Astrocyte (in vitro differentiated cells and primary cell): ENCODE results near the gene CENPS.

ENCODE experiments used
- EZH2 ChIP-seq: IDR thresholded peaks from 2 replicates; pipeline ENCODE4 v1.6.1; 2012; ENCODE audit warnings: mild to moderate bottlenecking, low read length, inconsistent platforms; ENCODE audit not compliant: insufficient read depth
- TF ChIP-seq, protein P1 (sequence below): IDR thresholded peaks from 2 replicates; pipeline ENCODE4 v1.5.1; 2011; ENCODE audit warnings: low read depth, mild to moderate bottlenecking, inconsistent platforms, low read length, moderate library complexity; ENCODE audit not compliant: insufficient read depth

- TF ChIP-seq, protein P1, sequence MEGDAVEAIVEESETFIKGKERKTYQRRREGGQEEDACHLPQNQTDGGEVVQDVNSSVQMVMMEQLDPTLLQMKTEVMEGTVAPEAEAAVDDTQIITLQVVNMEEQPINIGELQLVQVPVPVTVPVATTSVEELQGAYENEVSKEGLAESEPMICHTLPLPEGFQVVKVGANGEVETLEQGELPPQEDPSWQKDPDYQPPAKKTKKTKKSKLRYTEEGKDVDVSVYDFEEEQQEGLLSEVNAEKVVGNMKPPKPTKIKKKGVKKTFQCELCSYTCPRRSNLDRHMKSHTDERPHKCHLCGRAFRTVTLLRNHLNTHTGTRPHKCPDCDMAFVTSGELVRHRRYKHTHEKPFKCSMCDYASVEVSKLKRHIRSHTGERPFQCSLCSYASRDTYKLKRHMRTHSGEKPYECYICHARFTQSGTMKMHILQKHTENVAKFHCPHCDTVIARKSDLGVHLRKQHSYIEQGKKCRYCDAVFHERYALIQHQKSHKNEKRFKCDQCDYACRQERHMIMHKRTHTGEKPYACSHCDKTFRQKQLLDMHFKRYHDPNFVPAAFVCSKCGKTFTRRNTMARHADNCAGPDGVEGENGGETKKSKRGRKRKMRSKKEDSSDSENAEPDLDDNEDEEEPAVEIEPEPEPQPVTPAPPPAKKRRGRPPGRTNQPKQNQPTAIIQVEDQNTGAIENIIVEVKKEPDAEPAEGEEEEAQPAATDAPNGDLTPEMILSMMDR: no peak
- no peak for TF ChIP-seq EZH2
These were observed 41.4 kb downstream of the CENPS start for GRCh38 chr1:10471411-10472219.
